Natural killer cell (primary cell): ENCODE results near the gene SPESP1. TPM values are rescaled to one million over a fixed set of nuclear protein-coding genes. Genes with fewer than 3 reads are reported as not detected.

Source experiments
- ATAC-seq, 3 donors: fragments of 150-1000 bp in 2 of 3; fragments of 200-7000 bp in 1 of 3; cut with Tn5 transposase; 1 replicate in 1 of 3; 2 replicates in 2 of 3; pipeline ENCODE4 v1.10.0; 2021; ENCODE audit warnings: mild to moderate bottlenecking in 2 of 3, moderate library complexity in 2 of 3
- DNase-seq, 2 donors: peaks; one replicate each; pipeline versions ENCODE4 v3.0.0 to v3.0.0-alpha.2; 2013 to 2021; ENCODE audit warnings: mixed read lengths in 1 of 2
- H3K27ac ChIP-seq: one replicate; pipeline ENCODE4 v1.5.1; 2013; ENCODE audit warnings: mild to moderate bottlenecking, low read length
- H3K27me3 ChIP-seq: one replicate; pipeline ENCODE4 v1.6.1; 2013; ENCODE audit warnings: low read length; ENCODE audit not compliant: control insufficient read depth, insufficient read depth
- H3K36me3 ChIP-seq: one replicate; pipeline ENCODE4 v1.6.1; 2013; ENCODE audit warnings: low read length; ENCODE audit not compliant: control insufficient read depth, insufficient read depth
- H3K4me1 ChIP-seq: one replicate; pipeline ENCODE4 v1.6.1; 2013; ENCODE audit warnings: low read length; ENCODE audit not compliant: control insufficient read depth, insufficient read depth
- H3K4me3 ChIP-seq: one replicate; pipeline ENCODE4 v1.5.1; 2013; ENCODE audit warnings: low read length
- H3K9me3 ChIP-seq: one replicate; pipeline ENCODE4 v1.6.1; 2013; ENCODE audit warnings: low read length; ENCODE audit not compliant: control insufficient read depth, insufficient read depth
- H3K27ac Mint-ChIP-seq, 2 donors: one replicate each; pipeline ENCODE4 v1.8.0; 2022; ENCODE audit warnings: mild to moderate bottlenecking in 2 of 2, mixed read lengths in 2 of 2, moderate library complexity in 1 of 2
- H3K27me3 Mint-ChIP-seq, 2 donors: one replicate each; pipeline ENCODE4 v1.8.0; 2022; ENCODE audit warnings: low read depth in 2 of 2, mixed read lengths in 2 of 2
- H3K36me3 Mint-ChIP-seq: one replicate; pipeline ENCODE4 v1.8.0; 2022; ENCODE audit warnings: mixed read lengths
- H3K4me1 Mint-ChIP-seq, 2 donors: one replicate each; pipeline ENCODE4 v1.8.0; 2022; ENCODE audit warnings: mixed read lengths in 2 of 2
- H3K4me3 Mint-ChIP-seq: one replicate; pipeline ENCODE4 v1.8.0; 2022; ENCODE audit warnings: mild to moderate bottlenecking, moderate library complexity, mixed read lengths
- H3K9me3 Mint-ChIP-seq, 2 donors: one replicate each; pipeline ENCODE4 v1.8.0; 2022; ENCODE audit warnings: mixed read lengths in 2 of 2
- CTCF ChIP-seq: fragments of 200-600 bp; IDR thresholded peaks from one replicate; pipeline ENCODE4 v1.8.0; 2022; ENCODE audit warnings: antibody characterized with exemption
- WGBS: methylation state at CpG from one replicate; pipeline ENCODE4 v1.1.7; 2013; ENCODE audit warnings: missing lambda C conversion rate; ENCODE audit not compliant: insufficient coverage; 5-methylcytosine and 5-hydroxymethylcytosine counted together
- intact Hi-C: fragments of 100-400 bp; cut with micrococcal nuclease; formaldehyde crosslinking; loops from one replicate; pipeline ENCODE4 v1.14.2; 2022
- total RNA-seq, 4 donors: library from RNA; stranded (reverse); fragments of 120-200 nt in 1 of 4; gene quantifications; one replicate each; pipeline versions ENCODE4 v1.2.3 to v1.2.4, GENCODE V29; 2013 to 2022

Gene SPESP1
- total RNA-seq, 3 donors from 2014 or later (not counting 1 experiment from before 2014, with no cell fraction given), result 0.43 TPM; not detected in 2

- H3K27me3 Mint-ChIP-seq, result peaks cover 12 to 24% of the 10 kb centered on the region in 2 donors
- Histone ChIP-seq H3K36me3 (no peaks in the 10 kb centered on the region), H3K27me3 (no peaks in the 10 kb centered on the region), H3K4me3 (no peak overlapping the region), H3K27ac (no peak overlapping the region), H3K9me3 (no peaks in the 10 kb centered on the region), H3K4me1 (peaks cover 4% of the 10 kb centered on the region)
- H3K27ac Mint-ChIP-seq, result no peak overlapping the region
- H3K36me3 Mint-ChIP-seq, result no peaks in the 10 kb centered on the region
- peak in 2 of 3 donors; percentile 69 to 85 for ATAC-seq
- WGBS, result 52% methylated on average over 12 of the region's 12 CpGs
- no peaks in the 10 kb centered on the region for H3K4me1 Mint-ChIP-seq
- DNase-seq, result peak in 1 of 2 donors; percentile 39
- H3K4me3 Mint-ChIP-seq, result peak overlapping the region; percentile 55
- no peak for TF ChIP-seq CTCF
- intact Hi-C loops, result no loop called here
- H3K9me3 Mint-ChIP-seq, result no peaks in the 10 kb centered on the region
These were observed 41.9 kb upstream of the SPESP1 start for GRCh38 chr15:68888419-68888818.

- no peaks in the 10 kb centered on the region for H3K36me3 Mint-ChIP-seq
- whole genome bisulfite sequencing, result no CpG with 5 or more reads among the region's 1 CpG
- no peak overlapping the region for H3K27ac Mint-ChIP-seq
- peaks cover 21 to 37% of the 10 kb centered on the region in 2 donors for H3K27me3 Mint-ChIP-seq
- ATAC-seq (no peak), DNase-seq (no peak)
- Histone ChIP-seq H3K4me1 (no peaks in the 10 kb centered on the region), H3K27me3 (no peaks in the 10 kb centered on the region), H3K4me3 (no peak overlapping the region), H3K9me3 (no peaks in the 10 kb centered on the region), H3K27ac (no peak overlapping the region), H3K36me3 (no peaks in the 10 kb centered on the region)
- no peaks in the 10 kb centered on the region for H3K9me3 Mint-ChIP-seq
- intact Hi-C loops, result no loop called here
- no peak overlapping the region for H3K4me3 Mint-ChIP-seq
- no peaks in the 10 kb centered on the region for H3K4me1 Mint-ChIP-seq
- TF ChIP-seq CTCF, result no peak
These were observed 36.1 kb upstream of the SPESP1 start for GRCh38 chr15:68894208-68894607.

- Mint-ChIP-seq H3K27ac (no peak overlapping the region), H3K9me3 (no peaks in the 10 kb centered on the region), H3K4me1 (no peaks in the 10 kb centered on the region), H3K27me3 (peaks cover 18 to 40% of the 10 kb centered on the region in 2 donors), H3K36me3 (no peaks in the 10 kb centered on the region), H3K4me3 (no peak overlapping the region)
- H3K9me3 ChIP-seq, result no peaks in the 10 kb centered on the region
- intact Hi-C loops, result no loop called here
- no peaks in the 10 kb centered on the region for H3K27me3 ChIP-seq
- H3K36me3 ChIP-seq, result no peaks in the 10 kb centered on the region
- H3K4me3 ChIP-seq, result no peak overlapping the region
- no peak overlapping the region for H3K27ac ChIP-seq
- H3K4me1 ChIP-seq, result no peaks in the 10 kb centered on the region
- no peak for DNase-seq
- no peak for TF ChIP-seq CTCF
- no peak for ATAC-seq
These were observed 34.1 kb upstream of the SPESP1 start for GRCh38 chr15:68896178-68896577.

GRCh38 chr15:68897016-68897415, 33.3 kb upstream of the SPESP1 start:
- Mint-ChIP-seq H3K36me3 (no peaks in the 10 kb centered on the region), H3K27me3 (peaks cover 18 to 40% of the 10 kb centered on the region in 2 donors), H3K27ac (no peak overlapping the region), H3K4me3 (no peak overlapping the region), H3K9me3 (no peaks in the 10 kb centered on the region), H3K4me1 (no peaks in the 10 kb centered on the region)
- Histone ChIP-seq H3K9me3 (no peaks in the 10 kb centered on the region), H3K4me3 (no peak overlapping the region), H3K4me1 (no peaks in the 10 kb centered on the region), H3K27me3 (no peaks in the 10 kb centered on the region), H3K36me3 (no peaks in the 10 kb centered on the region), H3K27ac (no peak overlapping the region)
- DNase-seq (no peak), ATAC-seq (no peak)
- no peak for TF ChIP-seq CTCF
- intact Hi-C loops, result no loop called here
- WGBS, result 86% methylated on average over 1 of the region's 1 CpG
